ENCODE results near the gene STEAP3.

Gene STEAP3

DNA sequence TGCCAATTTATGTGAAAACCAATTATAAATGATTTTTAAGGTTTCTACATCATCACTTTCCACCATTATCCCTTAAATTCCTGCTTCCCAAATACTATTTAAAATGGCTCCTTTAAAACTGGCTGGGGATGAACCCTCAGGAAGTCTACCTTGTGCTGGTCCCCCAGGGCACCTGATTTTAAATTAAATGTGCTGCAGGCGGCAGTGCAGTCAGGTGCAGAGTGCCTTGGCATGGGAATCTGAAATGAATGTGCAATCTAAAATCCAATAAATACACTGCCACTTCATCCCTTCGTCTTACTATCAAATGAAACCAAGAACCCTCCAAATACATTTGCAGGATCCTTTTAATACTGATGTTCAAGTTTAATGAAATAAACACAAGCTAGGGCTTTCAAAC lies 81.2 kb downstream of the STEAP3 start:
- no peak for TF ChIP-seq ZFX (IDR thresholded peaks at IDR 0.05; ENCODE audit: borderline replicate concordance)
- TF ChIP-seq, protein P1, sequence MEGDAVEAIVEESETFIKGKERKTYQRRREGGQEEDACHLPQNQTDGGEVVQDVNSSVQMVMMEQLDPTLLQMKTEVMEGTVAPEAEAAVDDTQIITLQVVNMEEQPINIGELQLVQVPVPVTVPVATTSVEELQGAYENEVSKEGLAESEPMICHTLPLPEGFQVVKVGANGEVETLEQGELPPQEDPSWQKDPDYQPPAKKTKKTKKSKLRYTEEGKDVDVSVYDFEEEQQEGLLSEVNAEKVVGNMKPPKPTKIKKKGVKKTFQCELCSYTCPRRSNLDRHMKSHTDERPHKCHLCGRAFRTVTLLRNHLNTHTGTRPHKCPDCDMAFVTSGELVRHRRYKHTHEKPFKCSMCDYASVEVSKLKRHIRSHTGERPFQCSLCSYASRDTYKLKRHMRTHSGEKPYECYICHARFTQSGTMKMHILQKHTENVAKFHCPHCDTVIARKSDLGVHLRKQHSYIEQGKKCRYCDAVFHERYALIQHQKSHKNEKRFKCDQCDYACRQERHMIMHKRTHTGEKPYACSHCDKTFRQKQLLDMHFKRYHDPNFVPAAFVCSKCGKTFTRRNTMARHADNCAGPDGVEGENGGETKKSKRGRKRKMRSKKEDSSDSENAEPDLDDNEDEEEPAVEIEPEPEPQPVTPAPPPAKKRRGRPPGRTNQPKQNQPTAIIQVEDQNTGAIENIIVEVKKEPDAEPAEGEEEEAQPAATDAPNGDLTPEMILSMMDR (IDR thresholded peaks at IDR 0.05): no peak
- H3K27ac ChIP-seq: no peak overlapping the region

GRCh38 chr2:119305497-119306195 lies 82.0 kb downstream of the STEAP3 start:
- TF ChIP-seq, protein P1 (IDR thresholded peaks at IDR 0.05): no peak
- TF ChIP-seq ZFX (IDR thresholded peaks at IDR 0.05; ENCODE audit: borderline replicate concordance): no peak
- H3K27ac ChIP-seq: no peak overlapping the region

GRCh38 chr2:119306196-119306590 lies 82.6 kb downstream of the STEAP3 start:
- no peak overlapping the region for H3K27ac ChIP-seq
- TF ChIP-seq ZFX (IDR thresholded peaks at IDR 0.05; ENCODE audit: borderline replicate concordance): no peak
- TF ChIP-seq, protein P1 (IDR thresholded peaks at IDR 0.05): no peak

DNA sequence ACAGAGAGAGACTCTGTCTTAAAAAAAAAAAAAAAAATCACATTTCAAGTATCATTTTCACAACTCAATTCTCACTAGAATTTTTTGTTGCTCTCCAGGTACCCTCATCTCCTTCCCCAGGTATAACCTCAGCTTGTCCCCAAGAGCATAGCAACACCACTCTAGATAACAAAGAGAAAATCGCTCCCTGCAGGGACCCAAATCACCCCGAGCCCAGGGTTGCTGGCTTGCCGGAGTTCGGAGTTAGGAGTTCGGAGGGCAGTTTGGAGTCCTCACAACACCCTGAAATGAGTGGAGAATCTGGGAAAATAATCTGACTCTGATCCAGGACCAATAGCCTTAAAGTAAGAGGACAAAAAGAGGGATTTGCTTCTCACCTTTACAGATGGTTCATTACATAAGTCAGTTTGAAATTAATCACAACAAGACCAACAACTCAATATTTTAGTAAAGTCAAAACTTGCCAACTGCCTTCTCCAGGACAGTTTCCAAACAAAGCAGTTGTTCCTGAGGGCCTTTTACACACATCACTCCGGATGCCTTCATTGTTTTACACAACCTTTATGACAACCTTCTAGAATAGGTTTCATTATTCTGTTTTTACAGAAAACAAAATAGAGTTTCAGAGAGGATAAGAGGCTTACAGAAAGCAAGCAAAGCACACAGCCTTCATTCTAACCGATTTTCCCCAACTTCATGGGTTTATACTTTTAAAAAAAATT lies 83.9 kb downstream of the STEAP3 start:
- no peak for TF ChIP-seq ZFX (IDR thresholded peaks at IDR 0.05; ENCODE audit: borderline replicate concordance)
- TF ChIP-seq, protein P1 (IDR thresholded peaks at IDR 0.05): no peak
- H3K27ac ChIP-seq: no peak overlapping the region

GRCh38 chr2:119308793-119309330 lies 85.2 kb downstream of the STEAP3 start:
- no peak overlapping the region for H3K27ac ChIP-seq
- no peak for TF ChIP-seq ZFX (IDR thresholded peaks at IDR 0.05; ENCODE audit: borderline replicate concordance)
- TF ChIP-seq, protein P1 (IDR thresholded peaks at IDR 0.05): no peak

DNA sequence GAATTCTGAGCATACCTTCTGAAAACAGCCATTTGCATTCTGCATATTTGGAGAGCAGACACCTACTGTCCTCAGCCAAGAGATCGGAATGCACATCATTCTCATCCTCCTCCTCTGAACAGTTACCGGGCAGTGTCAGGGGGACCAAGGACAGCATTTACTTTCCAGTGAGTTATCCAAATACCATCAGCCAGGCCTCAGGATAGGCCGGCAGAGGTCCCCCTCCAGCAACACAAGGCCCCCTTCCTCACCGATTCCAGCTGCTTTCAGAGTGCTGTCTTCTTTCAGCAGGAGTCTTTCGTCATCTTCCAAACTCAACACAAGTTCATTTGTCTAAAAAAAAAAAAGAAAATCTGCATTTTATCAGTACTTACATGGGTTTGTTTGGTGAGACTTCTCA lies 87.7 kb downstream of the STEAP3 start:
- no peak for TF ChIP-seq ZFX (IDR thresholded peaks at IDR 0.05; ENCODE audit: borderline replicate concordance)
- TF ChIP-seq, protein P1 (IDR thresholded peaks at IDR 0.05): no peak
- no peak overlapping the region for H3K27ac ChIP-seq

- TF ChIP-seq, protein P1 (IDR thresholded peaks at IDR 0.05): no peak
- TF ChIP-seq ZFX (IDR thresholded peaks at IDR 0.05; ENCODE audit: borderline replicate concordance): no peak
- no peak overlapping the region for H3K27ac ChIP-seq
Observed at GRCh38 chr2:119311831-119312230, 88.2 kb downstream of the STEAP3 start.

Data from 22Rv1 (cell line).